Ascending aorta (tissue), 2 donors: ENCODE data around the gene EGFL7. TPM values are rescaled to one million over a fixed set of nuclear protein-coding genes. Genes with fewer than 3 reads are reported as not detected.

Experiments used
- DNase-seq, 2 donors: peaks; one replicate each; pipeline ENCODE4 v3.0.0-alpha.2; 2019; ENCODE audit warnings: low spot score in 2 of 2
- H3K27ac ChIP-seq, 2 donors: fragments of 200-600 bp; sonication (generic); one replicate each; pipeline ENCODE4 v1.5.1; 2016 to 2017; ENCODE audit warnings: mild to moderate bottlenecking in 1 of 2
- H3K27me3 ChIP-seq: fragments of 200-600 bp; sonication (generic); one replicate; pipeline ENCODE4 v1.5.1; 2017
- H3K36me3 ChIP-seq, 2 donors: fragments of 200-600 bp; sonication (generic); one replicate each; pipeline ENCODE4 v1.5.1; 2016
- H3K4me1 ChIP-seq, 2 donors: fragments of 200-600 bp; sonication (generic); one replicate each; pipeline ENCODE4 v1.5.1; 2016 to 2017; ENCODE audit warnings: mild to moderate bottlenecking in 1 of 2
- H3K4me3 ChIP-seq, 2 donors: fragments of 200-600 bp; sonication (generic); one replicate each; pipeline ENCODE4 v1.5.1; 2016 to 2017; ENCODE audit warnings: mild to moderate bottlenecking in 1 of 2
- H3K9me3 ChIP-seq, 2 donors: fragments of 200-600 bp; sonication (generic); one replicate each; pipeline ENCODE4 v1.5.1; 2016
- intact Hi-C: fragments of 100-400 bp; cut with DNase I; formaldehyde crosslinking; loops from one replicate; pipeline ENCODE4 v1.15.1; 2023
- total RNA-seq: library from RNA; depleted of rRNA; stranded (reverse); fragments of >200 nt; gene quantifications from one replicate; pipeline ENCODE4 v1.1.0, GENCODE V29; 2016
- TF ChIP-seq, protein P1 (sequence below), 3 experiments: fragments of 200-600 bp in 2 of 3; fragments of 450-650 bp in 1 of 3; sonication (generic) in 2 of 3; IDR thresholded peaks; one replicate each; pipeline ENCODE4 v1.5.1; 2016 to 2019; ENCODE audit warnings: antibody characterized with exemption in 3 of 3, mild to moderate bottlenecking in 1 of 3, moderate library complexity in 1 of 3

The EGFL7 gene
- 443 TPM for total RNA-seq

DNA sequence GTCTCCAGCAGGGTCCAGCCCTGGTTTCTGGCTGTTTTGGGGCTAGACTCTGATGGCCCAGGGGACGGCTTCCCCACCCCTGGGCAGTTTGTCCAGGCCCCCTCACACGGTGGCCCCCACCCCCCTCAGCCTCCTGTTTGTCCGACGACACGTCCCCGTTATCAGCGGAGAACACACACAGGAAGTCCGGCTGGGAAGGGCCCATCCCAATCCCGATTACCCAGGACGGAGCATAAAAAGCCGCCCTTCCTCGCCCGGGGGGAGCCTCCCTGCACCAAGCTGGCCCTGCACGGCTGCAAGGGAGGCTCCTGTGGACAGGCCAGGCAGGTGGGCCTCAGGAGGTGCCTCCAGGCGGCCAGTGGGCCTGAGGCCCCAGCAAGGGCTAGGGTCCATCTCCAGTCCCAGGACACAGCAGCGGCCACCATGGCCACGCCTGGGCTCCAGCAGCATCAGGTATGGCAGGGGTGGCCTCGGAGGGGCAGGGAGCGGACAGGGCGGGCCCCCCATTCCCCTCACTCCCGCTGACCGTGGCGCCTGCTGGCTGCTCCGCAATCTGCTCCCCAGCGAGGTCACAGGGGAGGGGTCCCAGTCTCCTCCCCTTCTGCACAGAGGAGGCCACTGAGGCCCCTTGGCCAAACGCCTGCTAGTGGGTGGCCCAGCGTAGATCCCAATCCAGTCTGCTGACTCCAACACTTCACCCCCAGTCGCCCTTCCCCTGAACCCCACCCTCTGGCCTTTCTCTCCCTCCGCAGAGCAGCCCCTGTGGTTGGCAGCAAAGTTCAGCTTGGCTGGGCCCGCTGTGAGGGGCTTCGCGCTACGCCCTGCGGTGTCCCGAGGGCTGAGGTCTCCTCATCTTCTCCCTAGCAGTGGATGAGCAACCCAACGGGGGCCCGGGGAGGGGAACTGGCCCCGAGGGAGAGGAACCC lies at the start of gene EGFL7:
Gene EGFL7 (plus strand): TSS at position 261 of the 926 bp plus-strand sequence. CDS start 5,367 bp downstream, outside the sequence.
- Histone ChIP-seq H3K4me3 (peak within 1 kb of the TSS; percentile 21 to 65), H3K27ac (peak within 1 kb of the TSS in 1 of 2 donors; percentile 45), H3K36me3 (no peaks in the 10 kb centered on the region), H3K27me3 (peaks cover 12% of the 10 kb centered on the region), H3K4me1 (peaks cover 3 to 5% of the 10 kb centered on the region in 2 donors), H3K9me3 (no peaks in the 10 kb centered on the region)
- TF ChIP-seq, protein P1, sequence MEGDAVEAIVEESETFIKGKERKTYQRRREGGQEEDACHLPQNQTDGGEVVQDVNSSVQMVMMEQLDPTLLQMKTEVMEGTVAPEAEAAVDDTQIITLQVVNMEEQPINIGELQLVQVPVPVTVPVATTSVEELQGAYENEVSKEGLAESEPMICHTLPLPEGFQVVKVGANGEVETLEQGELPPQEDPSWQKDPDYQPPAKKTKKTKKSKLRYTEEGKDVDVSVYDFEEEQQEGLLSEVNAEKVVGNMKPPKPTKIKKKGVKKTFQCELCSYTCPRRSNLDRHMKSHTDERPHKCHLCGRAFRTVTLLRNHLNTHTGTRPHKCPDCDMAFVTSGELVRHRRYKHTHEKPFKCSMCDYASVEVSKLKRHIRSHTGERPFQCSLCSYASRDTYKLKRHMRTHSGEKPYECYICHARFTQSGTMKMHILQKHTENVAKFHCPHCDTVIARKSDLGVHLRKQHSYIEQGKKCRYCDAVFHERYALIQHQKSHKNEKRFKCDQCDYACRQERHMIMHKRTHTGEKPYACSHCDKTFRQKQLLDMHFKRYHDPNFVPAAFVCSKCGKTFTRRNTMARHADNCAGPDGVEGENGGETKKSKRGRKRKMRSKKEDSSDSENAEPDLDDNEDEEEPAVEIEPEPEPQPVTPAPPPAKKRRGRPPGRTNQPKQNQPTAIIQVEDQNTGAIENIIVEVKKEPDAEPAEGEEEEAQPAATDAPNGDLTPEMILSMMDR (IDR thresholded peaks at IDR 0.05) = no peak
- DNase-seq = no peak
- intact Hi-C loops = no loop called here

DNA sequence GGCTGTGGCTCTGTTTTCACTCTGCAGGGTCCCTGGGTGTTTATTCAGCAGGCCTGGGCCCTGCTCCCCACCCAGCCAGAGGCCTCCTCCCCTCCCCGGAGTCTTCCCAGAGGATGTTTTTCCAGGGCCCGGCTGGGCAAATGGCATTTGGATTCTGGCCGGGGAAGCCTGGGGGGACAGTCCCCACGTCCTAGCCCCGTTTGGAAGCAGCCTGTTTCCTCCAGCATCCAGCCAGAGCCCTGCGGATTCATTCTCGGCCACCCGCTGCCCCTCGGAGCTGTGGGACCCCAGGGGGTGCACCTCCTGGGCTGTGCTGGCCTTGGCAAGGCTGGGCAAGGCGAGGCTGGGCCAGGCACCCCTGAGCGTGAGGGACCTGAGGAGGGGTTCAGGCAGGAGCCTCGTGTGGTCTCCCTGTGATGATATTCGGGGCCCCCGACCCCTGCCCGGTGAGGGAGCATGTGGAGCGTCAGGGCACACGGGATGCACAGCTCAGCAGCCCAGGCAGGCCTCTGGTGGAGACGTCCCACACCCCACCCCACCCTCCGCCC lies 48.8 kb upstream of the EGFL7 start:
- H3K4me3 ChIP-seq = no peak overlapping the region
- no peaks in the 10 kb centered on the region for H3K27me3 ChIP-seq
- TF ChIP-seq, protein P1 (IDR thresholded peaks at IDR 0.05) = no peak
- H3K4me1 ChIP-seq = peaks cover 0 to 2% of the 10 kb centered on the region in 2 donors
- H3K9me3 ChIP-seq = no peaks in the 10 kb centered on the region
- no peak for DNase-seq
- no peaks in the 10 kb centered on the region for H3K36me3 ChIP-seq
- H3K27ac ChIP-seq = peak overlapping the region in 1 of 2 donors; percentile 57
- intact Hi-C loops = no loop called here

DNA sequence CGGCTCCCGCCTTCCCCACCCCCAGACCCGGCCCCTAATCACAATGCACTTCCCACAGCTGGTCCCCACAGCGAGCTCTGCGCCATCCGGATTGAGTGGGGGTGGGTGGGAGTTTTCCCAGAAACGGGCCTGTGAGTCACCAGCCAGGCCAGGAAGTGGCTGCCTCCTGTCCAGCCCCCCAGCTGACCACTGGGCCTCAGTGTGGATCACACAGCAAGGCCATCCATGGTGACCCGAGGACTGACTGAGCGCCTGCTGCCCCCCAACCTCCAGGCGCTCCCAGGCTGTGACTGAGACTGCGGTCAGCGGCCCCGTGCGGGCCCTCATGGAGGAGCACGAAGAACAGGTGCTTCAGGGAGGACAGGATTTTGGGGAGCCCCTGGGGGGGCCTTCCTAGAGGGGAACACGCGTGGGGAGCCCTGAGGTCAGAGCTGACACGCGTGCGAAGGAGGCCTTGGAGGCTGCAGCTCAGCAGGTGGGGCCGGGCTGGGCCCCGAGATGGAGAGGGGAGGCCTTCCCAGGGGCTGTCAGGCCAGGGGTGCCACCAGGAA lies 48.3 kb upstream of the EGFL7 start:
- H3K4me1 ChIP-seq = peaks cover 0 to 4% of the 10 kb centered on the region in 2 donors
- no peaks in the 10 kb centered on the region for H3K9me3 ChIP-seq
- no peak overlapping the region for H3K4me3 ChIP-seq
- no peaks in the 10 kb centered on the region for H3K36me3 ChIP-seq
- TF ChIP-seq, protein P1 (IDR thresholded peaks at IDR 0.05) = no peak
- no peak for DNase-seq
- H3K27me3 ChIP-seq = no peaks in the 10 kb centered on the region
- peak overlapping the region in 1 of 2 donors; percentile 57 for H3K27ac ChIP-seq
- intact Hi-C loops = no loop called here

DNA sequence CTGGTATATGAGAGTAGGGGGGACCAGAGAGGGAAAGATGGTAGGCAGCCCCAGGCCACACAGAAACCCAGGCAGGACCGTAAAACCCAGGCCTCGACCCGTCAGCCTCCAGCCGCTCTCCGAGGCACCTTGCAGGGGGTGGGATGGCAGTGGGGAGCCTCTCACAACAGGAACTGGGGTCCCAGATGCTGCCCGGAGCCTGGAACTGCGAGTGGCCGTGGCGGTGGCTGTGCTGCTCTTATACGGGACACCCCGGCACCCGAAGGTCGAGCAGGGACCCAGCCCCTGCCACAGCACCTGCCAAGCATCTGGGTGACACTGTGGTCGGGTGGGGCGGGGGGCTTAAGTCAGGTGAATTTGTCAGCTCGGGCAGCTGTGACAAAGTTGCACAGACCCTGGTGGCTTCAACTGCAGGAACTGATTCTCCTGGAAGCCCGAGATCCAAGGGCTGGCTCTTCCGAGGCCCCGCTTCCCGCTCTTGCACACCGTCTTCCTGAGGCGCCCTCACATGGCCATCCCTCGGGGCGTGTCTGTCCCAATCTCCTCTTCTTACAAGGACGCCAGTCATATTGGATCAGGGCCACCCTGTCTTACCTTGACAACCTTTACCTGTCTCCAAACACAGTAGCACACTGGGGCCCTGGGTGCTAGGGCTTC lies 47.6 kb upstream of the EGFL7 start:
- H3K36me3 ChIP-seq = no peaks in the 10 kb centered on the region
- TF ChIP-seq, protein P1 (IDR thresholded peaks at IDR 0.05) = no peak
- intact Hi-C loops = no loop called here
- H3K4me1 ChIP-seq = peaks cover 0 to 4% of the 10 kb centered on the region in 2 donors
- H3K4me3 ChIP-seq = no peak overlapping the region
- H3K27me3 ChIP-seq = no peaks in the 10 kb centered on the region
- no peak overlapping the region for H3K27ac ChIP-seq
- DNase-seq = no peak
- H3K9me3 ChIP-seq = no peaks in the 10 kb centered on the region

DNA sequence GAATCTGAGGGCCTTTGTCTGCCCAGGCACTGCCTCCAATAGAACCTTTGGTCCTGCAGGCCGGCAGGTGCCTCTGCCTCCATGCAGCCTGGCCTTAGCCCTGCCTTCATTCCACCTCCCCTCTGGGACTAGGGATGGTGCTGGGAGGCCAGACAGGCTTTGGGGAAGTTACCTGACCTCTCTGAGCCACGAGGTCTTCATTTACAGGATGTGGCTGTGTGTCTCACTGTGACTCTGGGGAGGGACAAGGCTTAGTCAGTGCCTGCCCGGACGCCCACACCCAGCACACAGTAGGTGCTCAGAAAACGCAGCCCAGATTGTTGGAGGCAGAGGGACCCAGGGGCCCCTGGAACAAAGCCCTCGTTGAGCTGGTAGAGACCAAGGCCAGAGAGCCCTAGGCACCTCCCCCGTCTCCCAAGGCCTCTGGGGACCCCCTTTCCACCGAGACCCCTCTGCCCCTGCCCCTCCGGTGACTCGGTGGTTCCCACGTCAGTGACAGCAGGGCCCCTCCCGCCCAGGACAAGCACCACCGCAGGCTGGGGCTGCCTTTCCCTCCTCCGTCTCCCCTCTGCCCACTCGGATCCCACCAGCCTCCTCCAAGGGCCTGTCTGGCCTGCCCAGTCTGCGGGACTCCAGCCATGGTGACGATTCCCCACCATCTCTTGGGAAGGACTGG lies 46.9 kb upstream of the EGFL7 start:
- H3K27me3 ChIP-seq = no peaks in the 10 kb centered on the region
- H3K36me3 ChIP-seq = no peaks in the 10 kb centered on the region
- DNase-seq = no peak
- H3K27ac ChIP-seq = no peak overlapping the region
- H3K4me1 ChIP-seq = peaks cover 0 to 4% of the 10 kb centered on the region in 2 donors
- intact Hi-C loops = no loop called here
- no peak overlapping the region for H3K4me3 ChIP-seq
- no peaks in the 10 kb centered on the region for H3K9me3 ChIP-seq
- TF ChIP-seq, protein P1 (IDR thresholded peaks at IDR 0.05) = no peak
